A549 (cell line): Measurements from ENCODE around the gene PSMB11.

Experiments
- CTCF ChIP-seq: fragments of >200 bp; sonication (Bioruptor Twin); formaldehyde crosslinking; IDR thresholded peaks from 3 replicates; pipeline ENCODE4 v1.5.1; 2016
- REST ChIP-seq: fragments of 200-600 bp; sonication (generic); IDR thresholded peaks from 2 replicates; pipeline ENCODE4 v1.6.1; 2016; ENCODE audit warnings: antibody characterized with exemption, mild to moderate bottlenecking, moderate library complexity
- RFX5 ChIP-seq: fragments of 450-650 bp; IDR thresholded peaks from 2 replicates; pipeline ENCODE4 v1.7.1; 2014; ENCODE audit warnings: antibody characterized with exemption, mild to moderate bottlenecking, moderate library complexity

GRCh38 chr14:23066855-23067744 is 25.1 kb downstream of the PSMB11 start:
- TF ChIP-seq REST (no peak), CTCF (no peak), RFX5 (no peak)
